GM12872 (cell line): Measurements from ENCODE around the gene ADAMTS8.

ENCODE experiments used
- TF ChIP-seq, protein P1 (sequence below): IDR thresholded peaks from 3 replicates; pipeline ENCODE4 v1.5.1; 2011; ENCODE audit warnings: low read depth, mild to moderate bottlenecking, low read length, moderate library complexity; ENCODE audit not compliant: insufficient read depth

ADAMTS8 gene

DNA sequence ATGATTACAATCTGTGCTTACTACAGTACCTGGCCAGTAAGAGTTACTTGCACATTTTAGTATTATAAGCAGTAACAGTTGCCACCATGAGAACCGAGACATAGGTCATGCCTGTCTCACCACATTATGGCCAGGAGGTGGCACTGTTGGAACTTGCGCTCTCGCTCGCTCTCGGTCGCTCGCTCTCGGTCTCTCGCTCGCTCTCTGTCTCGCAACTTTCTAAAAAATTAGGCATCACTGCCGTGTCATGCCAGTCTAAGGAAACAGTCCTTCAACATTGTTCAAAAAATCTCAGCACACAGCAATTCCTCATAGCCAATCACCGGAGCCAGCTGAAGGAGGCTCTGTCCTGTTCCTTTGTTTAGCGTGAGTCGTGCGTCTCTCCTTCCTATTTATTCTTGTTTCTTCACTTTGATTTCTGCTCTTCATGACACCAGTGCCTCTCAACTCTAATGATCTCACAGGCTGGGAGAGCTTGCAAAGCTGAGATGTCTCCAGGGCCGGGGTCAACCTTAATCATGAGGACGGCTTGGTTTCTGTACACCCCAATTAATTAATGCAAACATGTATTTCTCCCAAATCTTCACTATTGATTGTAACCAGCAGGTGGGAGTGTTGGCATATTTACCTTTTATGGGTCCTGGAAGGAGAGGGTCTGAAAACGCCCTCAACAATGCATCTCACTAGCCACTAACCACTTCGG is 6.3 kb upstream of the ADAMTS8 start:
- TF ChIP-seq, protein P1, sequence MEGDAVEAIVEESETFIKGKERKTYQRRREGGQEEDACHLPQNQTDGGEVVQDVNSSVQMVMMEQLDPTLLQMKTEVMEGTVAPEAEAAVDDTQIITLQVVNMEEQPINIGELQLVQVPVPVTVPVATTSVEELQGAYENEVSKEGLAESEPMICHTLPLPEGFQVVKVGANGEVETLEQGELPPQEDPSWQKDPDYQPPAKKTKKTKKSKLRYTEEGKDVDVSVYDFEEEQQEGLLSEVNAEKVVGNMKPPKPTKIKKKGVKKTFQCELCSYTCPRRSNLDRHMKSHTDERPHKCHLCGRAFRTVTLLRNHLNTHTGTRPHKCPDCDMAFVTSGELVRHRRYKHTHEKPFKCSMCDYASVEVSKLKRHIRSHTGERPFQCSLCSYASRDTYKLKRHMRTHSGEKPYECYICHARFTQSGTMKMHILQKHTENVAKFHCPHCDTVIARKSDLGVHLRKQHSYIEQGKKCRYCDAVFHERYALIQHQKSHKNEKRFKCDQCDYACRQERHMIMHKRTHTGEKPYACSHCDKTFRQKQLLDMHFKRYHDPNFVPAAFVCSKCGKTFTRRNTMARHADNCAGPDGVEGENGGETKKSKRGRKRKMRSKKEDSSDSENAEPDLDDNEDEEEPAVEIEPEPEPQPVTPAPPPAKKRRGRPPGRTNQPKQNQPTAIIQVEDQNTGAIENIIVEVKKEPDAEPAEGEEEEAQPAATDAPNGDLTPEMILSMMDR: peak; percentile 90

DNA sequence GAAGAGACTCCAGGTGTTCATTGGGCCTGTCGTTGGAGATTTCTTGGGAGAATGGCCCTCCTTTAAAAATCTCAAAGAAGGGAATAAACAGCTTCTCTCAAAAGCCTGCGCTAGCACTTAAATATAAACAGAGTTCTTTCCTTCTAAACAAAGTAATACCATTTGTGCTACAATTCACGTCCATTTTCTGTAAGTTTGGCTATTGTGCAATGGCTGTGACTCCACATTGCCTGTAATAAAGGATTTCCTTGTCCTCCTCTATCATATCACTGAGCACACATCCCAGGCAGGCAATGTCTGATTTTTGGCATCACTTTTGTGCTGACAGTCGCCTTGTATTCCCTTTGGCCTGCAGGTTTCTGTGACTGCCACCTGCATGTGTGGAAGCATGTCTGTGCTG is 4.9 kb upstream of the ADAMTS8 start:
- TF ChIP-seq, protein P1: no peak

DNA sequence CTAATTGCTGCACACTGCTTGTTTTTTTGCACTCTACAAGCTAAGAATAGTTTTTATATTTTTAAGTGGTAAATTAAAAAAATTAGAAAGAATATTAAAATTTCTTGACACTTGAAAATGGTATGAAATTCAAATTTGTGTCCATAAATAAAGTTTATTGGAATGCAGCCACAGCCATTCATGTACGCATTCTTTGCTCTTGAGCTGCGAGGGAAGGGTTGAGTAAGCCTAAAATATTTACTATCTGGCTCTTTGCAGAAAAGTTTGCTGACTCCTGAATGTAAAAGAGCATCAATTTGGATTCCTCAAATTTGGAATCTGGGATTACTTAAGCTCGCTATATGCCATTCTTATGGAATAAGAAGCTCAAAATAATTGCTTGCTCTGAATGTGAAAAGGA is 3.4 kb upstream of the ADAMTS8 start:
- TF ChIP-seq, protein P1: no peak

DNA sequence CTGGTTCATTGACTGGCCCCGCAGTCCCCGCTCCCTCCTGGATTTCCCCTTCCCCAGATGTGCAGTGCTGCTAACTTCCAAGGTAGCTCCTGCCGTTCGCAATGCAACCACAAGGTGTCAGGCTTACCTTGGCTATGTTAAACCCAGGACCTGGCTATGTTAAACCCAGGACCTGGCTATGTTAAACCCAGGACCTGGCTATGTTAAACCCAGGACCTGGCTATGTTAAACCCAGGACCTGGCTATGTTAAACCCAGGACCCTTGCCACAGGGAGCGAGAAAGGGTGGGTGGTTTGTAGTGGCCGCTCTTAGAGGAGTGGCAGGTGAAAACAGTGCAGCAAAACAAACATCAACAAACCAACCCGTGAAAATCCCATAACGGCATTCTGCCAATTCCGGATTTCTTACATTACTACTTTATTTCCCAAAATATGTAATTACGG is 2.9 kb upstream of the ADAMTS8 start:
- TF ChIP-seq, protein P1: peak; percentile 81

DNA sequence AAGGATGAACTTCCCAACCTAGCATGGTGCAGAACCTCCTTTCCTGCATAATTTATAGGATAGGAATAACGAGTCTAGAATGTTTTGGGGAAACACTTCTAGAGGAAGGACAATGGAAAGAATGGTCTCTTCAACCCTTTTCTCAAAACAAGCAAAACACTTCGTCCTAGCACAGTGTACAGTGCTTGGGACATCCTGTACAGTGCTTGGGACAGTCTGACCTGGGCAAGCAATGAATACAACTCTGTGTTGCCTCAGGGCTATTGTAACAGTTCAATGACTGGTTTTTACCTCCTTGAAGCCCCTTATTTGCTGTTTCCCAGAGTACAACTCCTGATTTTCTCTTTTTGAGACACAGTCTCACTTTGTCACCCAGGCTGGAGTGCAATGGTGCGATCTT is 1.6 kb upstream of the ADAMTS8 start:
- TF ChIP-seq, protein P1: no peak

DNA sequence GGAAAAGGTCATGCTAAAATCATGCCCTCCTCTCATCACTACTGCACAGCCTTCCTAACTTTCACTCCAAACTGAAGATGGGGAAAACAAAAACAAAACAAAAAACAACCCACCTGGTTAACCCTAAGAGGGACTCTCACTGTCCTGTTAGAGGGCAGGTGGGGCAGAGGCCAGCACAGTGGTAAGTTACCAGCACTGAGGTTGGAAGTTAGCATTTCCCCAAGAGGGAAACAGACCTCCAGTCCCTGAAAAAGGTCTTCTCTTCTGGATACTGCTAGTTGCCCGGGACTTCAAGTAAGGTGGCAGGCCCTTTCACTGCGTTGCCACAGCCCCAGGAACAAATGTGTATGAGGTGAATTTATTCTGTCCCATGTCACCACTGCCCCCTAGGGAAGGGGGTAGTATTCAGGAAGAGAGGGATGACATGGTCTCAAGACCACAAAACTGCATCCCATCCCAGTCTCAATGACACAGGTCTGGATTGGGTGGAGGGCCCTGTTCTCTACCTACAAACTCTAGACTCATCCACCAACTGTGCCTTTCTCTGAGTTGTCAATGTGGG is 792 bp upstream of the ADAMTS8 start:
- TF ChIP-seq, protein P1: no peak

DNA sequence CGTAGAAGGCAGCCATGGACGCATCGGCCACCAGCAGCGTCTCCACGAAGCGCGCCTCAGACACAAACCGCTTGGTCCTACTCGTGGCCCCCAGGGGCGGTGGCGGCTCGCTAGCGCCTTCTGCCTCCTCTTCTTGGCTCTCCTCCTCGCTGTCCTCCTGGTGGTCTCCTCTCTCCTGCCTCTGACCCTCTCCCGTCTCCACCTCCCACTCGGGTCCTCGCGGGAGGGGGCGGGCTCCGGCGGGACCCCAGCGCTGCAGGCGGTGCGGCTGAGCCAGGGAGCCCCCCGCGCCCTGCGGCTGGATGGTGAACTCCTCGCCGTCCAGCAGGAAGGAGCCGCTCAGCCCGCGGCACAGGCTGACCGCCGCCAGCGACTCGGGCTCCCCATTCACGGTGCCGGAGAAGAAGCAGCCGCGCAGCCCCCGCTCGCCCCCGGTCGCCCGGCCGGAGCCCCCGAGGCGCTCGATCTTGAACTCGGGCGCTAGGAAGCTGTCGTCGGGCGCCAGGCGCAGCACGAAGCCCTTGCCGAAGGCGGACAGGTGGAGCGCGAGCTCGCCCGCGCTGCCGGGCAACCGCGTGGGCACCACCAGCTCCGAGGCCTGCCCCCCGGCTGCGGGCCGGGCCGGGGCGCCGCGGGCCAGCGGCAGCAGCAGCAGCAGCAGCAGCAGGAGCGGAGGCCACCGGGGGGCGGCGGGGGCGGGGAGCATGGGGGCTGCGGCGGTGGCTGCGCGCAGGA is 661 bp downstream of the ADAMTS8 start:
- TF ChIP-seq, protein P1: no peak
